ENCODE measurements around the gene OAS1. TPM values are rescaled to one million over a fixed set of nuclear protein-coding genes. Genes with fewer than 3 reads are reported as not detected.
A peak's percentile ranks its signal among the peaks of the same experiment; 100 is the strongest.

OAS1 gene
- polyA plus RNA-seq (2014; cell fraction: cytosol; rRNA removed): 0.15 TPM in 1 of 2 replicates, not detected in the other
- polyA plus RNA-seq (2014; cell fraction: nucleus; rRNA removed): not detected in 2 replicates

- DNase-seq (ENCODE audit: low spot score): no peak
Observed at GRCh38 chr12:112906712-112907414, at the start of gene OAS1. Gene OAS1, plus strand, starts transcription at chr12:112906962. Its CDS starts 78 bp downstream, at chr12:112907040.

DNA sequence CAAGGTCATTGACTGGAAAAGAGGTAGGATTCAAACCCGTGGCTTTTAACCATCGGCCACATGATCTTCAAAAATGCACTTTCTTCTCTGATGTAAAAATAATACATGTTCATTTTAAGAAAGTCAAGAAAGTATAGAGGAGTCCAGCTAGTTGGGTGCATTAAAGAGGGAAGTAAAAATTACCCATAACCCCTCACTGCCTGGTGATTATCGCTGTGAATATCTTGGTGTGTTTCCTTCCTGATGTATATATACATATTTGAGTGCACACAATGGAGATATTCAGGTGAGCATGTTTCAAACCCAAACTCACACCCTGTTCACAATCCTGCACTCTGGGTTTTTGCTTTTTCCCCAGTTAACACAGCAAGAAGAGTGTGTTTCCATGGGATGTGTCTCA, 47.5 kb upstream of the OAS1 start:
- DNase-seq (ENCODE audit: low spot score): no peak

DNA sequence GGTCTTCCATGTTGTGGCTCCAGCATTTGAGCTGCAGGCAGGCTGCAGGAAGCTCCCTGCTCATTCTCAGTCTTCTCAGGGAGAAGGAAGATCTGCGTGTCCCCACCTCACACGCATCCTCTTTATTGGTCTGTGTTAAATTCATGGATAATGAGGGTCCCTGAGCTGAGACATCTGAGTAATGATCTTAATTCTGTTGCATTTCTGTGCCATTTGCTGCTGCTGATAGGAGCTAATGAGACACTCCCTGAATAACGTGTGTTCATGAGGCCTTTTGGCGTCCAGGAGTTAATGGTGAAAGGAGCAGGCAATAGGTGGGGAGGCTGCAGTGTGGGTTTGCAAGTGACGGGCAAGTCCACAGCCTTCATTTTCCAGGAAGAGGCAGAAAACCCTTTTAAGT, 46.6 kb upstream of the OAS1 start:
- DNase-seq (ENCODE audit: low spot score): no peak

DNA sequence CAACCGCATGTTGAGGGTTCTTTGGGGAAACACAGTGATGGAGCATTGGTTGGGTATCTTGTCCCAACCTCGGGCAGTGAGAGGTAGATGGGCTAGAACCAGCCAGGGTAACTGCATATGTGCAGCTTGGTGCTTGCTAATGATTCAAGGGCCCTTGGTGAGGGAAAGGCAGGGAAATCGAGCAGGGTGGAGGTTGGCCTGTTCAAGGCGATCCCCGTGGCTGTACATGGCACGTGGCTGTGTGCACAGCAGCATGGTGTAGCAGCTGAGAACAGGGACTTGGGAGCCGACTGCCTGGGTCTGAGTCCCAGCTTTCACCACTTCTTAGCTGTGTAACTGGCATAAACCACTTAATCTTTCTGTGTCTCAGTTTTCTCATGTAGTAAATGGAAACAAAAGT, 45.5 kb upstream of the OAS1 start:
- DNase-seq (ENCODE audit: low spot score): no peak

DNA sequence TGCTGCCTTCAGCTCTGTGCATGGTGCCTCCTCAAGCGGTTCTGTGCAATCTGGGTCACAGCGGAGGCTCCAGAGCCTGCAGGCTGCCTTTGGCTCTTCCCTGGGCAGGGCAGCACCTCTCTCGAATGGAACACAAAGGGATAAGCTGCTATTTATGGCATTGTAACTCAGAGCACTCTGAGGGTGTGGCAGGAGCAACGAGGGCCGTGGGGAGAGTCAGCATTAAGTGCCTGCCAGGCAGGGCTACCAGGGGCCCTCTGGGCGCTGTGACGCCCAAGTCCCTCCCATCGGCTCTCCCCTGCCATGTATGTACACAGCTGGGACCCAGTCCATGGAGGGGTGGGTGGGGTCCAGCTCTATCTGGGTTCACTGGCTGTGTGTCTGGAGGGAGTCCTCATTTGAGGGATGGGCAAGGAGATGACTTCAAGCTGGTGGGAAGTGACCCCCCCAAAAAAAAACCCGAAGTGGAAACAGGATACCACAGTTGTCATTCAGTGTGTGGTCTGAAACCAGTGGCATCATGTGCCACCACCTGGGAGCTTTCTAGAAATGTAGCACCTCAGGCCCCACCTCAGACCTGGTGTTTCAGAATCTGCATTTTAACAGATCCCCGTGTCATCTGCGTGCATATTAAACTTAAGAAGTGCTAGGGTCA, 44.0 kb upstream of the OAS1 start:
- no peak for DNase-seq (ENCODE audit: low spot score)

- no peak for DNase-seq (ENCODE audit: low spot score)
Observed at GRCh38 chr12:112868459-112869041, 38.2 kb upstream of the OAS1 start.

GRCh38 chr12:112869091-112869490, 37.7 kb upstream of the OAS1 start:
- no peak for DNase-seq (ENCODE audit: low spot score)

DNA sequence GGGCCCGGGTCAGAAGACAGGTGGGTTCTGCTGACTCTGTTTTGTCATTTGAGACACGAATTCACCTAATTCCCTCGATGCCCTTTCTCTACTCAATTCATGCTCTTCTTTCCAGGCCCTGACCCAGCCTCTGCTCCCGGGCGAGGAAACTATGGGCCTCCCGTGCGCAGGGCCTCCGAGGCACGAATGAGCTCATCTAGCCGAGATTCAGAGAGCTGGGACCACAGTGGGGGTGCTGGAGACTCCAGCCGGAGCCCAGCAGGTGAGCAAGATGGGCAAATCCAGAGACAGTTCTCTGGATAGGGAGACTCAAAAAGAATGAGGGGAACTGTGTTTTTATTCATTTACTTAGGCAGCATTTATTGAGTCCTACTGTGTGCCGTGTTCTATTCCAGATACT, 37.0 kb upstream of the OAS1 start:
- no peak for DNase-seq (ENCODE audit: low spot score)

- DNase-seq (ENCODE audit: low spot score): no peak
Observed at GRCh38 chr12:112870267-112870980, 36.3 kb upstream of the OAS1 start.

DNA sequence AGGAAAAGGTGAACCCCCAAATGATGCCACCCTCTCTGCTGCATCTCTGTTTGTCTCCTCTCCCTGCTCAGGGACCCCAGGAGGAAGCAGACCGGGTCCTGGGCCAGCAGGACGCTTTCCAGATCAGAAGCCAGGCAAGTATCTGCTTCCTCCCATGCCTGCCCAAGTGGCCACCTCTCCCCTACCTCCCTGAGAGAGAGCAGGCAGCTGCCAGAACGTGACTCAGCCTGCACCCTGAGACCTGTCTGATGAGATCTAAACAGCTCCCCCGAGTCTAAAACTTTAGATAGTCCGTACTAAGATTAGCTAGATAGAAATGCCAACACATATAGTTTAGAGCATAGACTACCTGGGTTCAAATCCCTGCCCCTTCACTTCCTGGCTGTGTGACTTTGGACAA, 31.2 kb upstream of the OAS1 start:
- DNase-seq (ENCODE audit: low spot score): no peak

- DNase-seq (ENCODE audit: low spot score): no peak
Observed at GRCh38 chr12:112876506-112876905, 30.3 kb upstream of the OAS1 start.

GRCh38 chr12:112877006-112877405, 29.8 kb upstream of the OAS1 start:
- DNase-seq (ENCODE audit: low spot score): no peak

- no peak for DNase-seq (ENCODE audit: low spot score)
Observed at GRCh38 chr12:112878488-112878887, 28.3 kb upstream of the OAS1 start.

DNA sequence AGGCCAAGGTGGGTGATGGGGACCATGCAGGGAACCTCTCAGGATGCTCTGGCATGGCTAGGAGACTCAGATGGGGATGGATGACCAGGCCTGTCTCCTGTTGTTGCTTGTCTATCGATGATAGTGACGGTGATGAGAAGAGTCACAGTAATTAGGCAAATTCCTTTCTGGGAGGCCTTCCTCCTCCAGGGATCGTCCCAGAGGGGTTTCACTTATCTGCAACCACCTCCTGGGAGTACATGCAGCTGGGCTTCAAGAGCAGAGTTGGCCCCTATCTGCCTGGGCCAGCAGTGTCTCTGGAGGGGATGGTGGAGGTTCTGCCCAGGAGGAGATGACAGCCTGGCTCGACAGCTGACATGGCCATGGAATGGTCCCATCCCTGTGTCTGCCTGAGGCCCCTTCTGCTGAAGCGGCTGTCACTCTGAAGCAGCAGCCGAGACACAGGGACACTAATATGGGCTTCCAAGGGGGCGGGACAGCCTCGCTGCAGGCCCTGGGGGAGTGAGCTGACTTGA, 27.5 kb upstream of the OAS1 start:
- no peak for DNase-seq (ENCODE audit: low spot score)

- no peak for DNase-seq (ENCODE audit: low spot score)
Observed at GRCh38 chr12:112881602-112882001, 25.2 kb upstream of the OAS1 start.

- DNase-seq (ENCODE audit: low spot score): no peak
Observed at GRCh38 chr12:112885236-112885635, 21.5 kb upstream of the OAS1 start.

GRCh38 chr12:112887550-112887949, 19.2 kb upstream of the OAS1 start:
- DNase-seq (ENCODE audit: low spot score): no peak

DNA sequence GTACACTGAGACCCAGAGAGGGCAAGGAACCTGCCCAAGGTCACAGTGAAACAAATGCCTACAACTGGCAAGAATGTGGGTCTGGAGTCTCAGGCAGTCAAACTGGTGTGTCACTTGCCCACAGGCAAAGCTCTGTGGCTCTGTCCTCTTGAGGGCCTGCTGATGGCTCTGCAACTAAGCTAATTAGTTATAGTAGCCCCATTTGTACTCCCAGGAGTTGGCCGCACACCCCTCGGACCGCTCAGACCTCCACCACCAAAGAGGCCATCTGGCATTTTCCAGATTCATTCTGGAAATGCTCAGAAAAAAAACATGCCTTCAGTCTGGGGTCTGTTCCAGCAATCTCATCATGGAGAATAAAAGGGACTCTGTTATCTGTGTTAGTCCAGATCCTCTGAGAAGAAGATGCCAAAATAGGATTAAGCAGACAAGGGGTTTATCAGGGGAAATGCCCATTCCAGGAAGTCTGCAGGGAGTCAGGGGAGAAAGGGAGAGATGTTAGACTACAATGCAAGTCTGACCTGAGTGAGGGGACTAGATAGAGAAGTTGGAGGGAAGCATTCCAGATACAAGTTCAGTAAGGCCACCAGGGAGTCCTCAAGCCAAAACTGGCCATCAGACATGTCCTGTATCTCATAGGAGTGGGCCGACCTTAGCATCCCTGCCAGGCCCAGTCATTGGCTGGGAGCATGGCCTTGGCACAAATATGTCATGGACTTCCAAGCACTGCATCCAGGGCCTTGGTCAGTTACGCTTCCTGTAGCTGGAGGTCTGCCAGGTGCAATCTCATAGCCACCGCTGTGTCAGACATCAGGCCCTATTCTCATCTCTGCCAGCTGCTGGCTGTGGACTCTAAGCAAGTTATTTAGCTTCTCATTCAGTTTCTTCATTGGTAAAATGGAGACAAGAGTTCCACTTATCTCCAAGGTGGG, 15.4 kb upstream of the OAS1 start:
- DNase-seq (ENCODE audit: low spot score): peak; percentile 14

- DNase-seq (ENCODE audit: low spot score): no peak
Observed at GRCh38 chr12:112892856-112893255, 13.9 kb upstream of the OAS1 start.

- DNase-seq (ENCODE audit: low spot score): no peak
Observed at GRCh38 chr12:112894128-112894527, 12.6 kb upstream of the OAS1 start.

DNA sequence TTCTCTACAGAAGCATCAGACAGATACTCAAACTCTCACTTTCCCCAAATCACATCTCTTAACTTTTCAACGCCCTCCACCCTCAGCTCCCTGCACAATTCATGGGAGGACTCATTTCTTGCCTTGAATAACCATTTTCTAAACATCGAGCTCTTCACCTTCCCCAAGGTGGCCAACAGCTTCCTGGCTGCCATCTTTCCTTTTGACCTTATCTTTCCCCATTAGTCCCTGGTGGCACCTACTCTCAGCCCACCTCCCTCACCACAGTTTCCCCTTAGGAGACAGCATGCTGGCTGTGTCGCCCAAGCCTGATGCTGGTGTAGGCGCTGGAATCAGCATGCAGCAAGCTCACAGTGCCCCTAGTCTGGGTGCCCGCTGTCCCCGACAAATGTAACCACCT, 8.4 kb upstream of the OAS1 start:
- no peak for DNase-seq (ENCODE audit: low spot score)

Measured in SK-N-DZ (cell line).